ENCODE results near the gene RBM20.
A peak's percentile ranks its signal among the peaks of the same experiment; 100 is the strongest.

Gene RBM20

GRCh38 chr10:110792476-110793125, 148.5 kb downstream of the RBM20 start:
- no peak for DNase-seq

GRCh38 chr10:110793128-110793812, 149.1 kb downstream of the RBM20 start:
- peak; percentile 42 for DNase-seq

- DNase-seq: peak; percentile 23
Measured at GRCh38 chr10:110793886-110794285, 149.8 kb downstream of the RBM20 start.

- peak; percentile 88 for DNase-seq
Measured at GRCh38 chr10:110794808-110795207, 150.7 kb downstream of the RBM20 start.

- DNase-seq: no peak
Measured at GRCh38 chr10:110797416-110797815, 153.3 kb downstream of the RBM20 start.

- DNase-seq: no peak
Measured at GRCh38 chr10:110798340-110798739, 154.2 kb downstream of the RBM20 start.

GRCh38 chr10:110802090-110802489, 158.0 kb downstream of the RBM20 start:
- no peak for DNase-seq

- peak; percentile 70 for DNase-seq
Measured at GRCh38 chr10:110802551-110803238, 158.6 kb downstream of the RBM20 start.

GRCh38 chr10:110803239-110803749, 159.2 kb downstream of the RBM20 start:
- no peak for DNase-seq

GRCh38 chr10:110803830-110804338, 159.7 kb downstream of the RBM20 start:
- DNase-seq: peak; percentile 16

- DNase-seq: no peak
Measured at GRCh38 chr10:110804376-110804775, 160.2 kb downstream of the RBM20 start.

GRCh38 chr10:110805292-110805691, 161.2 kb downstream of the RBM20 start:
- DNase-seq: no peak

- no peak for DNase-seq
Measured at GRCh38 chr10:110806335-110806734, 162.2 kb downstream of the RBM20 start.

GRCh38 chr10:110808123-110808522, 164.0 kb downstream of the RBM20 start:
- no peak for DNase-seq

- DNase-seq: no peak
Measured at GRCh38 chr10:110808615-110809014, 164.5 kb downstream of the RBM20 start.

- DNase-seq: no peak
Measured at GRCh38 chr10:110810625-110811024, 166.5 kb downstream of the RBM20 start.

- no peak for DNase-seq
Measured at GRCh38 chr10:110811791-110812581, 167.8 kb downstream of the RBM20 start.

GRCh38 chr10:110812583-110812982, 168.4 kb downstream of the RBM20 start:
- DNase-seq: no peak

- DNase-seq: no peak
Measured at GRCh38 chr10:110813743-110814472, 169.8 kb downstream of the RBM20 start.

- no peak for DNase-seq
Measured at GRCh38 chr10:110815354-110816004, 171.3 kb downstream of the RBM20 start.

GRCh38 chr10:110817614-110818013, 173.5 kb downstream of the RBM20 start:
- no peak for DNase-seq
